ENCODE data around the gene IZUMO4.
A peak's percentile ranks its signal among the peaks of the same experiment; 100 is the strongest.

The IZUMO4 gene

DNA sequence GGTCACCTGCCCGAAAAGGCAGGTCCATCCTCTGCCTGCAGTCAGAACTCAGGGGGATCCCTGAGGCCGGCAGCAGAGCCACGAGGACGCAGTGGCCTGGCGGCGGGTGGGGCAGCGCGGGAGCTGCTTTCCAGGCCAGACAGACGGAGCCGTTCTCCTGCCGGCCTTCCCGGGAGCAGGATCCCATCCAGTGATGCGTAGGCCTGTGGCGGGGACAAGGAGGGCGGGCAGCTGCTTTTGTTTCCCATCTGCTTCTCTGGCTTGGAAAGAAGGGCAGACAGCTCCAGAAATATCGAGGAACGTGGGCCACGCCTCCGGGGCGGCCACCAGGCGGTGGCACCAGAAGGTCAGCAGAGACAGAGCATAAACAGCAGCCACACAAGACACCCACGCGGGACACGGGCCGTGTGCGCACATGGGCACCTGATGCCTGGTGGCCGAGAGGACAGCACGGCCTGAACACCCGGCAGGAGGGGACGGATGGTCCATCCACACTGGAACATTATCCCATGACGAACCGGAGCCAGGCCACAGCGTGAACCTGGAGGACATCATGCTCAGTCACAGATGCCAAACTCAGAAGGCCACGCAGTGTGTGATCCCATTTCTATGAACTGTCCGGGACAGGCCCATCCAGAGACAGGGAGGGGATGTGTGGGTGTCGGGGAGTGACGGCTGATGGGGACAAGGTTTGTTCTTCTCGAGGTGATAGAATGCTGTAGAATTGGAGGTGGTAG is 31.8 kb upstream of the IZUMO4 start:
- TF ChIP-seq, protein P1, sequence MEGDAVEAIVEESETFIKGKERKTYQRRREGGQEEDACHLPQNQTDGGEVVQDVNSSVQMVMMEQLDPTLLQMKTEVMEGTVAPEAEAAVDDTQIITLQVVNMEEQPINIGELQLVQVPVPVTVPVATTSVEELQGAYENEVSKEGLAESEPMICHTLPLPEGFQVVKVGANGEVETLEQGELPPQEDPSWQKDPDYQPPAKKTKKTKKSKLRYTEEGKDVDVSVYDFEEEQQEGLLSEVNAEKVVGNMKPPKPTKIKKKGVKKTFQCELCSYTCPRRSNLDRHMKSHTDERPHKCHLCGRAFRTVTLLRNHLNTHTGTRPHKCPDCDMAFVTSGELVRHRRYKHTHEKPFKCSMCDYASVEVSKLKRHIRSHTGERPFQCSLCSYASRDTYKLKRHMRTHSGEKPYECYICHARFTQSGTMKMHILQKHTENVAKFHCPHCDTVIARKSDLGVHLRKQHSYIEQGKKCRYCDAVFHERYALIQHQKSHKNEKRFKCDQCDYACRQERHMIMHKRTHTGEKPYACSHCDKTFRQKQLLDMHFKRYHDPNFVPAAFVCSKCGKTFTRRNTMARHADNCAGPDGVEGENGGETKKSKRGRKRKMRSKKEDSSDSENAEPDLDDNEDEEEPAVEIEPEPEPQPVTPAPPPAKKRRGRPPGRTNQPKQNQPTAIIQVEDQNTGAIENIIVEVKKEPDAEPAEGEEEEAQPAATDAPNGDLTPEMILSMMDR (IDR thresholded peaks at IDR 0.05), result no peak
- H3K4me3 ChIP-seq (ENCODE audit: low read depth in 1 of 2, low read length in 1 of 2), result no peak overlapping the region
- H3K27ac ChIP-seq, result peak overlapping the region; percentile 33
- no peaks in the 10 kb centered on the region for H3K9me3 ChIP-seq
- peaks cover 36 to 42% of the 10 kb centered on the region in 2 experiments for H3K4me1 ChIP-seq (ENCODE audit: control insufficient read depth in 1 of 2, insufficient read depth in 1 of 2, low read depth in 1 of 2, low read length in 1 of 2)
- H3K27me3 ChIP-seq, result no peaks in the 10 kb centered on the region
- H3K36me3 ChIP-seq, result peaks cover 31% of the 10 kb centered on the region

DNA sequence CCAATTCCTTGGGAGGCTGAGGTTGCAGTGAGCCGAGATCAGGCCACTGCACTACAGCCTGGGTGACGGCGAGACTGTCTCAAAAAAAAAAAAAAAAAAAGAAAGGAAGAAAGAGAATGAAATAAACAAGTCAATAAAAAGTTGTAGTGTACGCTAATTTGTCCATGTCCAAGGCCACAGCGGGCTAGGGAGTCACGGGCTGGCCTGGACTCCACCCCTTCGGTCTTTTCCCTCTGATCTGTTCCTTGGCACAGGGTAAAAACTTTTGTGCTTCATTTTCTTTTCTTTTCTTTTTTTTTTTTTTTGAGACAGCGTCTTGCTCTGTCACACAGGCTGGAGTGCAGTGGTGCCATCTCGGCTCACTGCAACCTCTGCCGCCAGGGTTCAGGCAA is 26.3 kb upstream of the IZUMO4 start:
- peak overlapping the region; percentile 82 for H3K27ac ChIP-seq
- H3K9me3 ChIP-seq, result no peaks in the 10 kb centered on the region
- peaks cover 69% of the 10 kb centered on the region for H3K36me3 ChIP-seq
- no peaks in the 10 kb centered on the region for H3K27me3 ChIP-seq
- no peak overlapping the region for H3K4me3 ChIP-seq (ENCODE audit: low read depth in 1 of 2, low read length in 1 of 2)
- TF ChIP-seq, protein P1 (IDR thresholded peaks at IDR 0.05), result no peak
- H3K4me1 ChIP-seq (ENCODE audit: control insufficient read depth in 1 of 2, insufficient read depth in 1 of 2, low read depth in 1 of 2, low read length in 1 of 2), result peaks cover 45 to 47% of the 10 kb centered on the region in 2 experiments

- Histone ChIP-seq H3K27me3 (no peaks in the 10 kb centered on the region), H3K4me1 (ENCODE audit: control insufficient read depth in 1 of 2, insufficient read depth in 1 of 2, low read depth in 1 of 2, low read length in 1 of 2) (peaks cover 47 to 50% of the 10 kb centered on the region in 2 experiments), H3K4me3 (ENCODE audit: low read depth in 1 of 2, low read length in 1 of 2) (no peak overlapping the region), H3K9me3 (no peaks in the 10 kb centered on the region), H3K36me3 (peaks cover 73% of the 10 kb centered on the region), H3K27ac (peak overlapping the region; percentile 100)
- TF ChIP-seq, protein P1 (IDR thresholded peaks at IDR 0.05), result no peak
Measured at GRCh38 chr19:2070986-2071673, 25.6 kb upstream of the IZUMO4 start.

- Histone ChIP-seq H3K36me3 (peaks cover 91% of the 10 kb centered on the region), H3K9me3 (no peaks in the 10 kb centered on the region), H3K4me3 (ENCODE audit: low read depth in 1 of 2, low read length in 1 of 2) (peak overlapping the region; percentile 12 to 57), H3K4me1 (ENCODE audit: control insufficient read depth in 1 of 2, insufficient read depth in 1 of 2, low read depth in 1 of 2, low read length in 1 of 2) (peaks cover 47 to 50% of the 10 kb centered on the region in 2 experiments), H3K27ac (peak overlapping the region; percentile 100), H3K27me3 (no peaks in the 10 kb centered on the region)
- TF ChIP-seq, protein P1 (IDR thresholded peaks at IDR 0.05), result no peak
Measured at GRCh38 chr19:2072757-2073551, 23.8 kb upstream of the IZUMO4 start.

DNA sequence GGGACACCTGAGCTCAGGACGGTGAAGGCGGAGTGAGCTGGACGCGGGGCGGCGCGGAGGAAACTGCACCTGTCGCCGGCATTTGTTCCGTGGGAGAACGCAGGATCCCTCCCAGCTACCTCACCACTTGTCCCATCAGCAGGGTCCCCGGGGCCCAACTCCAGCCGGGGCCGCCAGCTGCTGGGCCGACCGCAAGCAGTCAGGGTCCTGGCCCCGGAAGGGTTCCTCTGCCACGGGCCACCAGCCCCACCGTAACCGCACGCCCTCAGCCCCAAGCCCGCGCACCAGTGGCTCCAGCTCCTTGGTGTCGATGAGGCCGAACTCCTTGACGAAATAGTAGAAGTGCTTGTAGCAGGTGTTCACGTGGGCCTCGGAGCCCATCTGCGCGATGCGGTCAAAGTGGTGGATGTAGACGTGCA is 20.2 kb upstream of the IZUMO4 start:
- Histone ChIP-seq H3K4me1 (ENCODE audit: control insufficient read depth in 1 of 2, insufficient read depth in 1 of 2, low read depth in 1 of 2, low read length in 1 of 2) (peaks cover 57% of the 10 kb centered on the region in 2 experiments), H3K27me3 (no peaks in the 10 kb centered on the region), H3K4me3 (ENCODE audit: low read depth in 1 of 2, low read length in 1 of 2) (no peak overlapping the region), H3K36me3 (peaks cover 95% of the 10 kb centered on the region), H3K27ac (peak overlapping the region; percentile 100), H3K9me3 (no peaks in the 10 kb centered on the region)
- TF ChIP-seq, protein P1 (IDR thresholded peaks at IDR 0.05), result no peak

Measured in neutrophil (primary cell).